GM12875 (cell line): Measurements from ENCODE around the gene CHST12.

Experiments
- H3K4me3 ChIP-seq: one replicate; pipeline ENCODE4 v1.5.1; 2011; ENCODE audit warnings: low read depth, low read length, control low read depth
- CTCF ChIP-seq: IDR thresholded peaks from 2 replicates; pipeline ENCODE4 v1.5.1; 2011; ENCODE audit warnings: low read depth, mild to moderate bottlenecking, control low read depth, inconsistent platforms, low read length, moderate library complexity, borderline replicate concordance; ENCODE audit not compliant: insufficient read depth

The CHST12 gene

GRCh38 chr7:2405201-2405600 is 1.8 kb downstream of the CHST12 start:
- H3K4me3 ChIP-seq: peak overlapping the region; percentile 41
- TF ChIP-seq CTCF: no peak

- peak overlapping the region; percentile 41 for H3K4me3 ChIP-seq
- no peak for TF ChIP-seq CTCF
Measured at GRCh38 chr7:2405601-2406345, 2.4 kb downstream of the CHST12 start.

GRCh38 chr7:2409745-2410414 is 6.5 kb downstream of the CHST12 start:
- no peak for TF ChIP-seq CTCF

GRCh38 chr7:2411049-2411448 is 7.6 kb downstream of the CHST12 start:
- TF ChIP-seq CTCF: no peak
- no peak overlapping the region for H3K4me3 ChIP-seq

More at GRCh38 chr7:2409745-2410414, 6.5 kb downstream of the CHST12 start:
- no peak overlapping the region for H3K4me3 ChIP-seq

GRCh38 chr7:2411815-2412586 is 8.6 kb downstream of the CHST12 start:
- TF ChIP-seq CTCF: no peak
- H3K4me3 ChIP-seq: no peak overlapping the region

- no peak overlapping the region for H3K4me3 ChIP-seq
- no peak for TF ChIP-seq CTCF
Measured at GRCh38 chr7:2412587-2413201, 9.3 kb downstream of the CHST12 start.
